ENCODE measurements around the gene ANKRD2.

- TF ChIP-seq ESRRA (IDR thresholded peaks at IDR 0.05; ENCODE audit: low read length) (no peak), SRF (IDR thresholded peaks at IDR 0.05; ENCODE audit: low read depth in 2 of 2, low read length in 2 of 2) (no peak), TCF3 (IDR thresholded peaks at IDR 0.05; ENCODE audit: borderline replicate concordance, insufficient read depth, low read depth, low read length) (no peak), EZH2 (IDR thresholded peaks at IDR 0.05; ENCODE audit: borderline replicate concordance, control insufficient read depth, low read depth, low read length) (no peak), EP300 (IDR thresholded peaks at IDR 0.05; ENCODE audit: borderline replicate concordance in 1 of 2, control insufficient read depth in 1 of 2, low read depth in 2 of 2, low read length in 2 of 2) (no peak), KDM1A (IDR thresholded peaks at IDR 0.05; ENCODE audit: borderline replicate concordance) (no peak)
Measured at GRCh38 chr10:97593421-97593820, 20.8 kb downstream of the ANKRD2 start.

Data from GM12878 (cell line).